ENCODE results near the gene CSNK1G2. TPM values are rescaled to one million over a fixed set of nuclear protein-coding genes. Genes with fewer than 3 reads are reported as not detected.

The CSNK1G2 gene
- total RNA-seq, 2 donors from 2014 or later = 35.3 to 65.6 TPM

DNA sequence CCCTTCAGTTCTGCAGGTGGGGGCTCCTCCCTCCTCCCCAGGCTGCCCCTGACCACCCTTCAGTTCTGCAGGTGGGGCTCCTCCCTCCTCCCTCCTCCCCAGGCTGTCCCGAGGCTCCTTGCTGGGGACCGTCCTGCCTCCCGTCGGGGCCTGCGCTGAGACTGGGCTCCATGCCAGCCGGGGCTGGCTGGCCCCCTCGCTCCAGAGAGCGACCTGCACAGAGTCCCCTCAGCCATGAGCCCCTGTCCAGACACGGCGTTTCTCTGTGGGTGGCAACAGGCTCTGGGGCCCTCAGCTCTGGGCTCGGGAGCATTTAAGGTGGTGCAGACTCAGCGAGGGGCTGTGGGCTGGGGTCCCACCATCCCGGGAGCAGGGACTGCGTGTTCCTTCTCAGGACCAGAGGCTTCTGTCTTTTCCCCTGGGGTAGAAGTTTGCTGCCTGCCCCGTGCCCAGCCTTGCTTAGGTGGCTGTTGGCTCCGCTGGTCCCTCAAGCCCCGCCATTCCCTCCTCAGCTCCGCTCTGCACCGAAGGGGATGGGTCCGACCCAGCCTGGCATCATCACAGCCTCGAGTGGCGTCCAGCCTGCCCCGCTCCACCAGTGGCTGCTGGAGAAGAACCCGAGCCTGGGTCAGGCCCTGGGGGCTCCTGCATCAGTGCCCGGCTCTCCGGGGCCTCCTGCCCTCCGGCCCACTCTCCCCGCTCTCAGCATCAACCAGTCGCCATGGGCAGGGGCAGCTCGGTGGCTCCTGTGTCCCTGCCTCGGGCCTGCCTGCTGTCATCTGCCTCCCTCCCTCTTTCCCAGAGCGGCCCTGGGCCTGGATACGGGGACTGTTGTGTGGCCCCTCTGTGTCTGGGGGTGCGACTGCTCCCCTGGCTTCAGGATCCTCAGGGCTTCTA lies 27.6 kb downstream of the CSNK1G2 start:
- Histone ChIP-seq H3K36me3 (replicated peaks in 1 of 2; ENCODE audit: insufficient read depth in 1 of 2, low read depth in 2 of 2) (peaks cover 0 to 3% of the 10 kb centered on the region in 2 donors), H3K4me3 (no peak overlapping the region), H3K27me3 (no peaks in the 10 kb centered on the region), H3K27ac (no peak overlapping the region), H3K9me3 (no peaks in the 10 kb centered on the region), H3K4me1 (no peaks in the 10 kb centered on the region)
- intact Hi-C loops (cut with DNase I) = no loop called here
- WGBS, 2 donors = 82 to 86% methylated on average over 13 to 34 of the region's 34 CpGs
- no peak for TF ChIP-seq POLR2A (IDR thresholded peaks at IDR 0.05)
- TF ChIP-seq, protein P1, sequence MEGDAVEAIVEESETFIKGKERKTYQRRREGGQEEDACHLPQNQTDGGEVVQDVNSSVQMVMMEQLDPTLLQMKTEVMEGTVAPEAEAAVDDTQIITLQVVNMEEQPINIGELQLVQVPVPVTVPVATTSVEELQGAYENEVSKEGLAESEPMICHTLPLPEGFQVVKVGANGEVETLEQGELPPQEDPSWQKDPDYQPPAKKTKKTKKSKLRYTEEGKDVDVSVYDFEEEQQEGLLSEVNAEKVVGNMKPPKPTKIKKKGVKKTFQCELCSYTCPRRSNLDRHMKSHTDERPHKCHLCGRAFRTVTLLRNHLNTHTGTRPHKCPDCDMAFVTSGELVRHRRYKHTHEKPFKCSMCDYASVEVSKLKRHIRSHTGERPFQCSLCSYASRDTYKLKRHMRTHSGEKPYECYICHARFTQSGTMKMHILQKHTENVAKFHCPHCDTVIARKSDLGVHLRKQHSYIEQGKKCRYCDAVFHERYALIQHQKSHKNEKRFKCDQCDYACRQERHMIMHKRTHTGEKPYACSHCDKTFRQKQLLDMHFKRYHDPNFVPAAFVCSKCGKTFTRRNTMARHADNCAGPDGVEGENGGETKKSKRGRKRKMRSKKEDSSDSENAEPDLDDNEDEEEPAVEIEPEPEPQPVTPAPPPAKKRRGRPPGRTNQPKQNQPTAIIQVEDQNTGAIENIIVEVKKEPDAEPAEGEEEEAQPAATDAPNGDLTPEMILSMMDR (IDR thresholded peaks at IDR 0.05) = no peak
- no peak for ATAC-seq
- DNase-seq = no peak

DNA sequence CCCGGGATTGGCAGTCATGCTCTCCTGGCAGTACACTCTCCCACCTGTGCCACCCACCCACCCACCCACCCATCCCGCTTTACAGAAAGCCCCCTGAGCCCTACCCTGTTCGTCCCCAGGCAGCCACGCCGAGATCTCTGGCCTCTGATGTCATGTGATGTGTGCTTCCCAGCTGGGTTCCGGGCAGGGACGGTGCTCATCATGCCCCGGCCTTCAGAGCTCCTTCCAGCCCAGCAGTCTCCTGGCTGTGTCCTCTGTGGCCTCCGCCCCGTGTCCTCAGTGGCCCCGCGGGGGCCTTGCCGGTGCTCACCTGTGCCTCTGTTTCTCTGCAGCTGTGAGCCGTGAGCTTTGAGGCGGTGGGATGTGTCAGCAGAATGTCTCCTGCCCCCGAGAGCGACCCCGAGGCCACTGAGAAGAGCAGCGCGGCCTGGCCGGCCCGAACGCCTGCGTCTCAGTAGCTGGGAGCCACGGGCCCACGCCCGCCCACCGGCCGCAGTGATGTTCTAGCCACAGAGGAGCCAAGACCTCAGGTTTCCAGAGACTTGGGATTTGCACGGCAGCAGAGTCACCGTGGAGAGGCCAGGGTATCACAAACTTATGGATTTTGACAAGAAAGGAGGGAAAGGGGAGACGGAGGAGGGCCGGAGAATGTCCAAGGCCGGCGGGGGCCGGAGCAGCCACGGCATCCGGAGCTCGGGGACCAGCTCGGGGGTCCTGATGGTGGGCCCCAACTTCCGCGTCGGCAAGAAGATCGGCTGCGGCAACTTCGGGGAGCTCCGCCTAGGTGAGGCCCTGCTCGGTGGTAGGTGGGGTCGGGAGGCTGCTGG lies 28.4 kb downstream of the CSNK1G2 start:
- no peak for ATAC-seq

DNA sequence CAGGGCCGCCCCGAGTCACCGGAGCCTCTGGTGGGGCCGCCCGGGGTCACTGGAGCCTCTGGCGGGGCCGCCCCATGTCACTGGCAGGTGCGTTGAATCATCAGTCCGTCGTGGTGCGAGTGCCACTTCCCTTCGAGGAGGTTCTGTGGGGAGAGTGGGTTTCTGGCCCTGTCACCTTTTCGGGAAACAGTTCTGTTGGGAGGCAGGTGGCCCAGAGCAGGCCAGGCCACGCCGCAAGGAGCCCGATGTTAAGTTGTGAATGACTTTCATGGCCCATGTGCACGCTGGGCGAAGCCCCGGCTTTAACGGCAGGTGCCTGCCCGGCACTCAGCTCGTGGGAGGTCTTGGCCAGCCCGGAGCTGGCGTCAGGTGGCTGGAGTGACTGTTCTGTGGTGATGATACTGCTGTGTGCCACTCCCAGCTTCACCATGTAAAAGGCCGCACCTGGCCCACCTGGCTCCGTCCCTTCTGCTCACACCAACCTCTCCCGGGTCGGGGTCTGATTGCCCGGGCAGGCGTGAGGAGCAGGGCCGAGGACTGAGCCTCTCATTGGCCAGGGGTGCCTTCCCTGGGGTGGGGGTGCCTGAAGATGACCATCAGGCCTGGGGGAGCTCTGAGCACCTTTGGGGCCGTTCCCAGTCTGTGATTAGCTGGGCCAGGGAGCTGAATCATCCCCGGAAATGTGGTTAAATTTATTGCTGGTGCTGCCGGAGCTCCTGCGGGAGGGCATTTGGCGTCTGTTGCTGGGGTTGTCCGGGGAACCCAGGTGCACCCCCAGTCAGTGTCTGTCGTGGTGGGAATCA lies 29.2 kb downstream of the CSNK1G2 start:
- TF ChIP-seq, protein P1 (IDR thresholded peaks at IDR 0.05) = no peak
- TF ChIP-seq POLR2A (IDR thresholded peaks at IDR 0.05) = no peak
- intact Hi-C loops (cut with DNase I) = no loop called here
- peaks cover 0 to 4% of the 10 kb centered on the region in 2 donors for H3K36me3 ChIP-seq (replicated peaks in 1 of 2; ENCODE audit: insufficient read depth in 1 of 2, low read depth in 2 of 2)
- 87% methylated on average over 33 of the region's 38 CpGs; no CpG with 5 or more reads in 1 of the 2 donors for WGBS, 2 donors
- no peak for ATAC-seq
- no peaks in the 10 kb centered on the region for H3K27me3 ChIP-seq
- no peak for DNase-seq
- no peaks in the 10 kb centered on the region for H3K4me1 ChIP-seq
- H3K4me3 ChIP-seq = no peak overlapping the region
- no peaks in the 10 kb centered on the region for H3K9me3 ChIP-seq
- no peak overlapping the region for H3K27ac ChIP-seq

More for the DNA sequence above, 28.4 kb downstream of the CSNK1G2 start:
- TF ChIP-seq POLR2A (IDR thresholded peaks at IDR 0.05) = no peak
- TF ChIP-seq, protein P1 (IDR thresholded peaks at IDR 0.05) = no peak
- Histone ChIP-seq H3K27ac (no peak overlapping the region), H3K27me3 (no peaks in the 10 kb centered on the region), H3K4me1 (no peaks in the 10 kb centered on the region), H3K9me3 (no peaks in the 10 kb centered on the region), H3K4me3 (no peak overlapping the region), H3K36me3 (replicated peaks in 1 of 2; ENCODE audit: insufficient read depth in 1 of 2, low read depth in 2 of 2) (peaks cover 0 to 3% of the 10 kb centered on the region in 2 donors)
- WGBS, 2 donors = 93 to 97% methylated on average over 30 to 46 of the region's 49 CpGs
- DNase-seq = no peak
- intact Hi-C loops (cut with DNase I) = no loop called here

DNA sequence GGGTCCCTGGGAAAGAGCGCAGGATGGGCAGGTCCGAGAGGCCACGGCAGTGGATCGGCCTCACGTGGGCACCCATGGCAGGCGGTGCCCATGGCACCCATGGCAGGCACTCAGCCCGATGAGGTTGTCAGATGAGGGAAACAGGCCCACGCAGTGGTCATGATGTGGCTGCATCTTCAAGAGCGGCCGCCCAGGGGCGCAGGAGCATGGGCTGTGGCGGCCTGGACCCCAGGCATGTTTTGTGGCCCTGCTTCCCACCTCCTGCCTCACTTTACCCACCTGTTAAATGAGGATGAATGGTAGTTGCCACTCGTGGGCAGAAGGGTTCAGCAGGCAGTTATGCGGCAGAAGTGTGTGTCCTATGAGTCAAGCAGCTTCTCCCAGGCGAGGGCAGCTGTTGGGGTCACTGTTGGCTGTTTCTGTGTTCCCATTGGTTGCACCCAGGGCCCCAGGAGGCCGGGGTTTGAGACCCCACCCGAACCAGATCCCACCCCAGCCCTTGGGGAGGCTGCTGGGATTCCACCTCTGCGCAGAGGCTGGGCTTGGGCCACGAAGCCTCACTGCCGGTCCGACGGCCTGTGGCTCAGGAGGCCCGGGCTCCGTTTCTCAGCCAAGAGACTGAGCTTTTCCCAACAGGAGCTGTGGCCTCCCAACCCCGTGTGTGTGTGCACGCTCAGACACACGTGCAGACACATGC lies 30.0 kb downstream of the CSNK1G2 start:
- 88 to 93% methylated on average over 10 to 23 of the region's 27 CpGs for WGBS, 2 donors

More for the DNA sequence above, 30.0 kb downstream of the CSNK1G2 start:
- Histone ChIP-seq H3K9me3 (no peaks in the 10 kb centered on the region), H3K27me3 (no peaks in the 10 kb centered on the region), H3K36me3 (replicated peaks in 1 of 2; ENCODE audit: insufficient read depth in 1 of 2, low read depth in 2 of 2) (peaks cover 0 to 4% of the 10 kb centered on the region in 2 donors), H3K4me3 (no peak overlapping the region), H3K4me1 (no peaks in the 10 kb centered on the region), H3K27ac (no peak overlapping the region)
- intact Hi-C loops (cut with DNase I) = no loop called here
- ATAC-seq (no peak), DNase-seq (no peak)
- TF ChIP-seq, protein P1 (IDR thresholded peaks at IDR 0.05) = no peak
- TF ChIP-seq POLR2A (IDR thresholded peaks at IDR 0.05) = no peak
